Stimulated activated naive B cell treated with anti-CD40 and anti-IgM and Interleukin-4, amounts not matched to agents 10 μg/mL and 1 μg/mL and 100 μg/mL, for 72 hours (primary cell): ENCODE measurements around the gene TLNRD1.

Experiments
- ATAC-seq, 2 donors: fragments of 150-1000 bp; cut with Tn5 transposase; replicated peaks; 2 replicates each; pipeline ENCODE4 v1.10.0; 2021; ENCODE audit warnings: moderate library complexity in 1 of 2
- DNase-seq: peaks from one replicate; pipeline ENCODE4 v3.0.0; 2021
- H3K27ac Mint-ChIP-seq: one replicate; pipeline ENCODE4 v1.8.0; 2022; ENCODE audit warnings: mild to moderate bottlenecking, mixed read lengths
- H3K27me3 Mint-ChIP-seq, 2 donors: one replicate each; pipeline ENCODE4 v1.8.0; 2022; ENCODE audit warnings: mixed read lengths in 2 of 2
- H3K36me3 Mint-ChIP-seq, 2 donors: one replicate each; pipeline ENCODE4 v1.8.0; 2022; ENCODE audit warnings: mixed read lengths in 2 of 2, mild to moderate bottlenecking in 1 of 2
- H3K4me1 Mint-ChIP-seq, 2 donors: one replicate each; pipeline ENCODE4 v1.8.0; 2022; ENCODE audit warnings: mixed read lengths in 2 of 2, mild to moderate bottlenecking in 1 of 2
- H3K4me3 Mint-ChIP-seq, 2 donors: one replicate each; pipeline ENCODE4 v1.8.0; 2022; ENCODE audit warnings: mild to moderate bottlenecking in 2 of 2, mixed read lengths in 2 of 2, moderate library complexity in 1 of 2
- H3K9me3 Mint-ChIP-seq, 2 donors: one replicate each; pipeline ENCODE4 v1.8.0; 2022; ENCODE audit warnings: mixed read lengths in 2 of 2, mild to moderate bottlenecking in 1 of 2

The TLNRD1 gene

GRCh38 chr15:80986487-80986886 is 14.2 kb upstream of the TLNRD1 start:
- Mint-ChIP-seq H3K27me3 (no peaks in the 10 kb centered on the region), H3K27ac (no peak overlapping the region), H3K36me3 (peaks cover 22 to 38% of the 10 kb centered on the region in 2 donors), H3K4me3 (no peak overlapping the region), H3K9me3 (no peaks in the 10 kb centered on the region), H3K4me1 (peaks cover 42 to 73% of the 10 kb centered on the region in 2 donors)
- DNase-seq (no peak), ATAC-seq (no peak)

GRCh38 chr15:80988148-80988796 is 12.5 kb upstream of the TLNRD1 start:
- H3K9me3 Mint-ChIP-seq: no peaks in the 10 kb centered on the region
- peak overlapping the region; percentile 95 for H3K27ac Mint-ChIP-seq
- H3K4me3 Mint-ChIP-seq: peak overlapping the region; percentile 96 to 99
- no peak for ATAC-seq
- H3K36me3 Mint-ChIP-seq: peaks cover 15 to 28% of the 10 kb centered on the region in 2 donors
- H3K4me1 Mint-ChIP-seq: peaks cover 34 to 64% of the 10 kb centered on the region in 2 donors
- no peak for DNase-seq
- no peaks in the 10 kb centered on the region for H3K27me3 Mint-ChIP-seq

GRCh38 chr15:80989081-80989517 is 11.6 kb upstream of the TLNRD1 start:
- Mint-ChIP-seq H3K9me3 (no peaks in the 10 kb centered on the region), H3K27me3 (no peaks in the 10 kb centered on the region), H3K4me3 (peak overlapping the region; percentile 96 to 99), H3K36me3 (peaks cover 13 to 25% of the 10 kb centered on the region in 2 donors), H3K27ac (peak overlapping the region; percentile 95), H3K4me1 (peaks cover 31 to 59% of the 10 kb centered on the region in 2 donors)
- DNase-seq (no peak), ATAC-seq (peak; percentile 12 to 13)

- no peaks in the 10 kb centered on the region for H3K9me3 Mint-ChIP-seq
- ATAC-seq (peak; percentile 94 to 98), DNase-seq (peak; percentile 90)
- peak within 1 kb of the TSS; percentile 96 to 99 for H3K4me3 Mint-ChIP-seq
- H3K27me3 Mint-ChIP-seq: no peaks in the 10 kb centered on the region
- peaks cover 26 to 52% of the 10 kb centered on the region in 2 donors for H3K4me1 Mint-ChIP-seq
- H3K27ac Mint-ChIP-seq: peak within 1 kb of the TSS; percentile 95
- H3K36me3 Mint-ChIP-seq: peaks cover 11 to 25% of the 10 kb centered on the region in 2 donors
Observed at GRCh38 chr15:80989518-80990478, 10.9 kb upstream of the TLNRD1 start, which contains the start of gene MESD. MESD (minus strand) TSS chr15:80989819; CDS start chr15:80989791, 28 bp downstream.

- H3K4me1 Mint-ChIP-seq: peaks cover 20 to 40% of the 10 kb centered on the region in 2 donors
- no peak overlapping the region for H3K4me3 Mint-ChIP-seq
- H3K27ac Mint-ChIP-seq: no peak overlapping the region
- ATAC-seq: no peak
- H3K27me3 Mint-ChIP-seq: no peaks in the 10 kb centered on the region
- no peaks in the 10 kb centered on the region for H3K9me3 Mint-ChIP-seq
- H3K36me3 Mint-ChIP-seq: peaks cover 9 to 24% of the 10 kb centered on the region in 2 donors
- DNase-seq: no peak
Observed at GRCh38 chr15:80990955-80991354, 9.8 kb upstream of the TLNRD1 start.

- H3K4me1 Mint-ChIP-seq: peaks cover 17 to 36% of the 10 kb centered on the region in 2 donors
- ATAC-seq (no peak), DNase-seq (no peak)
- no peaks in the 10 kb centered on the region for H3K9me3 Mint-ChIP-seq
- H3K27ac Mint-ChIP-seq: no peak overlapping the region
- peaks cover 8 to 21% of the 10 kb centered on the region in 2 donors for H3K36me3 Mint-ChIP-seq
- H3K27me3 Mint-ChIP-seq: no peaks in the 10 kb centered on the region
- no peak overlapping the region for H3K4me3 Mint-ChIP-seq
Observed at GRCh38 chr15:80991421-80991820, 9.3 kb upstream of the TLNRD1 start.

GRCh38 chr15:80992006-80992405 is 8.7 kb upstream of the TLNRD1 start:
- Mint-ChIP-seq H3K27ac (no peak overlapping the region), H3K4me1 (peaks cover 13 to 30% of the 10 kb centered on the region in 2 donors), H3K27me3 (no peaks in the 10 kb centered on the region), H3K9me3 (no peaks in the 10 kb centered on the region), H3K4me3 (no peak overlapping the region), H3K36me3 (peaks cover 8 to 15% of the 10 kb centered on the region in 2 donors)
- no peak for ATAC-seq
- no peak for DNase-seq

GRCh38 chr15:80992441-80992840 is 8.3 kb upstream of the TLNRD1 start:
- Mint-ChIP-seq H3K4me1 (peaks cover 12 to 27% of the 10 kb centered on the region in 2 donors), H3K4me3 (no peak overlapping the region), H3K27me3 (no peaks in the 10 kb centered on the region), H3K36me3 (peaks cover 8 to 14% of the 10 kb centered on the region in 2 donors), H3K9me3 (no peaks in the 10 kb centered on the region), H3K27ac (no peak overlapping the region)
- no peak for DNase-seq
- no peak for ATAC-seq

- H3K4me3 Mint-ChIP-seq: no peak overlapping the region
- H3K9me3 Mint-ChIP-seq: no peaks in the 10 kb centered on the region
- no peak overlapping the region for H3K27ac Mint-ChIP-seq
- no peaks in the 10 kb centered on the region for H3K36me3 Mint-ChIP-seq
- H3K4me1 Mint-ChIP-seq: peaks cover 14 to 27% of the 10 kb centered on the region in 2 donors
- no peak for DNase-seq
- no peak for ATAC-seq
- no peaks in the 10 kb centered on the region for H3K27me3 Mint-ChIP-seq
Observed at GRCh38 chr15:80996247-80996646, 4.5 kb upstream of the TLNRD1 start.

- Mint-ChIP-seq H3K36me3 (peaks cover 0 to 2% of the 10 kb centered on the region in 2 donors), H3K4me3 (no peak overlapping the region), H3K9me3 (no peaks in the 10 kb centered on the region), H3K27ac (no peak overlapping the region), H3K27me3 (no peaks in the 10 kb centered on the region), H3K4me1 (peaks cover 15 to 22% of the 10 kb centered on the region in 2 donors)
- DNase-seq (no peak), ATAC-seq (no peak)
Observed at GRCh38 chr15:80997692-80998091, 3.0 kb upstream of the TLNRD1 start.

GRCh38 chr15:80998251-80998650 is 2.5 kb upstream of the TLNRD1 start:
- Mint-ChIP-seq H3K9me3 (no peaks in the 10 kb centered on the region), H3K27me3 (no peaks in the 10 kb centered on the region), H3K36me3 (peaks cover 1 to 2% of the 10 kb centered on the region in 2 donors), H3K27ac (peak overlapping the region; percentile 88), H3K4me3 (no peak overlapping the region), H3K4me1 (peaks cover 16 to 25% of the 10 kb centered on the region in 2 donors)
- ATAC-seq (no peak), DNase-seq (no peak)

GRCh38 chr15:80999623-81000036 is 1.1 kb upstream of the TLNRD1 start:
- peaks cover 12 to 15% of the 10 kb centered on the region in 2 donors for H3K36me3 Mint-ChIP-seq
- ATAC-seq (peak; percentile 17 to 19), DNase-seq (peak; percentile 53)
- no peaks in the 10 kb centered on the region for H3K27me3 Mint-ChIP-seq
- H3K4me3 Mint-ChIP-seq: peak overlapping the region; percentile 89 to 91
- H3K9me3 Mint-ChIP-seq: no peaks in the 10 kb centered on the region
- peaks cover 27 to 39% of the 10 kb centered on the region in 2 donors for H3K4me1 Mint-ChIP-seq
- H3K27ac Mint-ChIP-seq: peak overlapping the region; percentile 94

- Mint-ChIP-seq H3K4me1 (peaks cover 29 to 45% of the 10 kb centered on the region in 2 donors), H3K27ac (peak overlapping the region; percentile 94), H3K27me3 (no peaks in the 10 kb centered on the region), H3K4me3 (peak overlapping the region; percentile 89 to 91), H3K9me3 (no peaks in the 10 kb centered on the region), H3K36me3 (peaks cover 14 to 17% of the 10 kb centered on the region in 2 donors)
- ATAC-seq (no peak), DNase-seq (no peak)
Observed at GRCh38 chr15:81000144-81000623, 539 bp upstream of the TLNRD1 start.
